Activated CD4-positive, CD25-positive, alpha-beta regulatory T cell treated with anti-CD3 and anti-CD28 coated beads, Interleukin-2, amount 50 U/mL, for 24 hours (primary cell): Measurements from ENCODE around the gene TBC1D9.
"Not testable (repeated sequence)": the region's sequence is repeated elsewhere in the genome, so short reads cannot be mapped to it uniquely, and the experiment has no call there.

Experiments
- ATAC-seq, 2 donors: fragments of 150-1000 bp; cut with Tn5 transposase; one replicate each; pipeline ENCODE4 v1.10.0; 2021; ENCODE audit warnings: mild to moderate bottlenecking in 1 of 2, moderate library complexity in 1 of 2

Gene TBC1D9

GRCh38 chr4:140752291-140753068, 3.7 kb downstream of the TBC1D9 start:
- ATAC-seq = no peak

- ATAC-seq = no peak
Observed at GRCh38 chr4:140750470-140750869, 5.7 kb downstream of the TBC1D9 start.

- no peak for ATAC-seq
Observed at GRCh38 chr4:140748171-140748570, 8.0 kb downstream of the TBC1D9 start.

GRCh38 chr4:140746546-140746945, 9.6 kb downstream of the TBC1D9 start:
- ATAC-seq = not testable (repeated sequence)

DNA sequence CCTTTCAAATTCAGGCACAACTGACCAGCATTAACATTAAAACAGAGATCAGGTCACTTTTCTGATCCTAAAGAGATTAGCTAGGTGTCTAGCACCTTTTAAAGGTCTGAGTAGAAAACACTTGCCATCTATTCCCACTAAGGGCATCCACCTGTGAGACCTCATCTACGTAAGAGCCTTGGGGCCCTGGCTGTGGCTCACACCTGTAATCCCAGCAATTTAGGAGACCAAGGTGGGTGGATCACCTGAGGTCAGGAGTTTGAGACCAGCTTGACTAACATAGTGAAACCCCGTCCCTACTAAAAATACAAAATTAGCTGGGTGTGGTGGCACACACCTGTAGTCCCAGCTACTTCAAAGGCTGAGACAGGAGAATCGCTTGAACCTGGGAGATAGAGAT, 11.8 kb downstream of the TBC1D9 start:
- no peak for ATAC-seq

DNA sequence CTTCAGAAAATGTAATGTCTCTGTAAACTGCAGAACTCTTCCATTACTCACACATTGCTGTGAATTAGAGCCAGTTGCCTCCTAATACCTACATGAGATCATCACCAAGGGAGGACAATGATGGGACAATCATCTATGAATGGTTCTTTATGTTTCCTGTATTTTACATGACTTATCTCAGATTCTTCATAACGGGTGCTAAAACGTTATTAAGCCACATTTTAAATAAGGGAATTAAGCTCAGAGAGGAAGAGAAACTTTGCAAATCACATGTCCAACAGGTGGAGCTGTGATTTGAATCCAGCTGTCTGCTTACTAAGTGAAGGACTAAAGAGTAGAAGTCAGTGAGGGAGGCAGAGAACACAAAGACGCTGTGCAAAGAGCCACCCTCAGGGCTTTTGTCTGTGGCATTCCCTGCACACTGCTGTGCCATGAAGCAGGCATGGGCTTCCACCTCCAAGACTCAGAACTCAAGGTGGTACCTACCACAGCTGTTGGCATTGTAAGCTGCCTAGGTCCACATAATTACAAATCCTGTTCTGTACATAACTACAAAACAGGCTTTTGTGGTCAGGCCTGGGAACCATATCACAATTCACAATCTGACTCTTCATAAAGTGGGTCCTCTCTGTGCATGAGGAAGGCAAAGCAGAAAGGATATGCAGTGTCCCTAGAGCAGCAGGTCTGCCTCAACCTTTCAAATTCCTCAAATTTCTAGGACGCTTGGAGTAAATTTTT, 12.8 kb downstream of the TBC1D9 start:
- ATAC-seq = no peak

DNA sequence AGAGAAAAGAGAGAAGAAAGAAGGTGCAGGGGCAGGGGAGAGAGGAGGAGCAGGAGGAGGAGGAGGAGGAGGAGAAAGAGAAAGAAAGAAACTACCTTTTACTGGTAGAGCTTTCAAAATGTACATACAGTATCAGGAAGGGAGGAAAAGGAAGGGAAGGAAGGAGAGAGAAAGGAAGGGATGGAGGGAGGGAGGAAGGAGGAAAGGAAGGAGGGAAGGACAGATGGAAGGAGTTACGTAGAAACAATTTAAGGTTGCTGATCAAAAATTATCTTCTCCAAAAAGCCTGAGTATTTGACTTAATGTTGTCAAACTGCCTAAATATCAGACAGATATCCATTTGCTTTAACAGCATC, 13.4 kb downstream of the TBC1D9 start:
- ATAC-seq = no peak

DNA sequence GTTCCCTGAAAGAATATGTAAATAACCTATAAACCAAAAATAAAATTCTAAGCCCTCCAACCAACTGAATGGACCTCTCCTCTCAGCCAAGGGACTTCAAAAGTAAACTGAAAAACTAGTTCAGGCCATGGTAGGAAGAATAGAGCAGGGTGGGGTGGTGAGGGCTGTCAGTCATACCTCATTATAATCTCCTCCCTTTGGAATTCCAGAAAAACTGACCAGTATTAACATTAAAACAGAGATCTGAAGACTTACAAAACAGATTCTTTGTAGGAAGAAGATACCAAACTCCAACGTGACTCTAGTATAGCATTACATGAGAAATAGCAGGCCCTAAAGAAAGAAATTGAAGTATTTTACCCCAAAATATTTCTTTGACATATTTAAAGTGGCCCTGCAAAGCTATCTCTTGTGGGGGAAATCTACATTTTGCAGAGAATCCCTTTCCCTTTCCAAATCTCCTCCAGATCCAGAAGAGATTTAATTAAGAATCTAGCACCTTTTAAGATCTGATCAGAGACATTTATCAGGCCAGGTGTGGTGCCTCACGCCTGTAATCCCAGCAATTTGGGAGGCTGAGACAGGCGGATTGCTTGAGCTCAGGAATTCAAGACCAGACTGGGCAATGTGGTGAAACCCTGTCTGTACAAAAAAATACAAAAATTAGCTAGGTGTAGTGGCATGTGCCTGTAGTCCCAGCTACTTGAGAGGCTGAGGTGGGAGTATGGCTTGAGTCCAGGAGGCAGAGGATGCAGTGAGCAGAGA, 15.1 kb downstream of the TBC1D9 start:
- ATAC-seq = no peak

DNA sequence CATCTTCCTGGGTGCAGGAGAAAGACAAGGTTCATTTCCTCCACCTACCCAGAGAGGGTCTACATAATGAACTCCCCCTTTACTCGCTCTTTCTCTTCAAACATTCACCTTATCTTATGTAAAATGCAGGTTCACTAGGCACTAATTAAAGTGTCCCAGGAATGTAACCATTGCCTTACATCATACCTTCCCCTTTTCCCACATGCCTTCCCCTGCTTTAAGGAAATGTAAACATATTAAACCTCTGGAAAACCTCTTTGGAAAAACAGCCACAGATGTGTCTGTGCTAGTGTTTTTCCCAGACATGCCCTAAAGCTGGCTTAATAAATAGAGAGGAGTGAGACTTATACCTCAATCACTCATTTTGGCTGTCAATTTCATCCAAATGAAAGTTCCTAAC, 15.8 kb downstream of the TBC1D9 start:
- ATAC-seq = no peak

GRCh38 chr4:140739971-140740370, 16.2 kb downstream of the TBC1D9 start:
- no peak for ATAC-seq

GRCh38 chr4:140738139-140738538, 18.0 kb downstream of the TBC1D9 start:
- no peak for ATAC-seq

DNA sequence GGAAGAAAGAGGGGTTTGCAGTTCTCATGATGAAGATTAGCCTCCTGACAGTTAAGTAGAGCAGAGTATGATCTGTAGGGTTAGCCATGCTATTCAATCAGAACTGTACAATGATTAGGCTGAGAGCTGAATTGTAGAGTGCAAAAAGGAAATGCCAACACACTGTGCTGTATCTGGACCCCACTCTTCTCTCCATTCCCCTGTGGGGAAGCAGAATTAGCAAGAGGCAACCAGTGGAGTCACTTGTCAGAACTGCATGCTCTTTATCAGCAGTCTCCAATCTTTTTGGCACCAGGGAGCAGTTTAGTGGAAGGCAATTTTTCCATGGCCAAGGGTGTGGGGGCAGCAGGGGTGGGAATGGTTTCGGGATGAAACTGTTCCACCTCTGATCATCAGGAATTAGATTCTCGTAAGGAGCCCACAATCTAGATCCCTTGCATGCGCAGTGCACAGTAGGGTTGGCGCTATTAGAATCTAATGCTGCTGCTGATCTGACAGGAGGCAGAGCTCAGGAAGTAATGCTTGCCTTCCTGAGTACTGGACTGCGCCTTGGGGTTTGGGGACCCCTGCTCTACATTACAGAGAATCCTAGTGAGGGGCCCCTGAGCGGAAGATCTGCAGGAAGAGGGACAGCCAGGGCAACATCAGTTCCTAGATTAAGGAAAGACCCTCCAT, 19.4 kb downstream of the TBC1D9 start:
- no peak for ATAC-seq

DNA sequence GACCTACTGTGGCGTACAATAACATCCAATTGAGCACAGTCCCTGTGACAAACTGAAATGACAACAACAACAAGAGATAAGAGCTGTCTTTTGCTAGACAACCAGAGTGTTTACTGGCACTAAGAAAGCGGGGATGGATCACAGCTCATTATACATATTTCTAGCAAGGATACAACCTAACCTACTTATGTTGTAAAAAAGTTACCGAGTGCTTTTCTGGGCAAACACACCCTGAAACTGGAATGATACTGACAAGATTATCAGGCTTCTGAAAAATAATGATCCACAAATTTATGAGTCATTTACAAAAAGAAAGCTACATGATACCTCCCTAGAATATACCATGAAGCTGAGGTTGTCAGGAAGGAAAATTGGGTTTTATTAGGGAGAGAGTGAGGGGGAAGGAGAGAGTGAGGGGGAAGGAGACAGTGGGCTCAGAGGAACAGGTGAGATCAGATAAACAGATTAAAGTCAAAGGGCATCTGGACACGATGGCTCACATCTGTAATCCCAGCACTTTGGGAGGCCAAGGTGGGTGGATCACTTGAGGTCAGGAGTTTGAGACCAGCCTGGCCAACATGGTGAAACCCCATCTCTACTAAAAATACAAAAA, 20.3 kb downstream of the TBC1D9 start:
- no peak for ATAC-seq

GRCh38 chr4:140735317-140735716, 20.9 kb downstream of the TBC1D9 start:
- no peak for ATAC-seq

GRCh38 chr4:140732780-140733179, 23.4 kb downstream of the TBC1D9 start:
- ATAC-seq = no peak

GRCh38 chr4:140729344-140730049, 26.7 kb downstream of the TBC1D9 start:
- ATAC-seq = no peak

GRCh38 chr4:140726776-140727500, 29.2 kb downstream of the TBC1D9 start:
- ATAC-seq = peak; percentile 25 to 48

- no peak for ATAC-seq
Observed at GRCh38 chr4:140725556-140725955, 30.6 kb downstream of the TBC1D9 start.

DNA sequence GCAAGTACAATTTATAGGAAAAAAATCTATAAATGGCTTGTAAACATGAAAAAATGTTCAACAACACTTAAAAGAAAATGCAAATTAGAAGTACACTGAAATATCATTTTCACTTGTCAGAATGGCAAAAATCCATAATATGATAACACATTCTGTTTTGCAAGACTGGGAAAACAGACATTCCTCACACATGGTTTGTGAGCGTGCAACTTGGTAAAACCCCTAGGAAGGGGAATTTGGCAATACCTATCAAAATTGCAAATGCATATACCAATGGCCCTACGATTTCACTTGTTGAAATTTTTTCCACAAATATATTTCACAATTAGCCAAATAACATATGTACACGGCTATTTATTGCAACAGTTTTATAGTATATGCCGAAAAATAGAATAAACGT, 31.4 kb downstream of the TBC1D9 start:
- ATAC-seq = no peak

DNA sequence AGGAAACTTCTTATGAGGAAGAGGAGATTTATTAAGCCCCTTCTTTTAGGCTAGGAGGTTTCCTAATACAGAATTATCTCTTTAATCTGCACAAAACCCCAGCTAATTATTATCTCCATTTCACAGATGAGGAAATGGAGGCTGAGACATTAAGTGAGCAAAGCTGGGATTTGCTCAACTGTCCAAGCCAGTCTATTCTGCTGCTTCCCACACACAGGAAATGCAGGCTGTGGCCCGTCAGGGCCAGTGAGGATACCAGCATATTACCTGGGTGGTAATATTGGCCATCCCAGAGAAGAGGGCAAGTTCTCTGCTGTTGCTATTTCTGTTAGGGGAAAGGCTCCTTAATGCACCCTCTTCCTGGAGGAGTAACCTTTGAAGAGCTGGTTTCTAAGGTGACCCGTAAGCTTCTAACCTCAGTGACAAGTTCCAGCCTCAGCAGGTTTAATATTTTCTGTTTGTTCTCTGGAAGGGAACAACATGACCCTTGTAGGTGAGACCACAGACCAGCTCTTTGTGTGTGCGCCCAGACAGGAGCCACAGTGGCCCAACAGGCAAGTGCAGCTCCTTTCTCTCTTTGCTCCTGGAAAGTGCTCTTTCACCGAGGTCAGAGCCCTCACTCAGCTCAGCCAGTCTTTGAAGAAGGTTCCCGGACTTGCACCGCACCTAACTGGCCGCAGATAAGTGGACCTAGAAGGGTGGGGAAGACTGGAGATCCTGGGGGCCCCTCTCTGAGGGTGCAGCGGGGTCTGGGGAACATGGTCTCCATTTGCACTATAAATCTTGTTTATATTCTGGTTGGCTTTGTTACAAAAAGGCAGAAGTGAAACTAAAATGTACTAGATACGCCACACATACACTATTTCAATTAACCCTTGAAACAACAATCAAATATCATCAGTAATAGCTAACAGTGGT, 35.5 kb downstream of the TBC1D9 start:
- no peak for ATAC-seq
